Fibroblast of the aortic adventitia (primary cell): ENCODE data around the gene BMAL1. TPM values are rescaled to one million over a fixed set of nuclear protein-coding genes. Genes with fewer than 3 reads are reported as not detected.

Source experiments
- DNase-seq: peaks from one replicate; pipeline ENCODE4 v3.0.0-alpha.2; 2010; ENCODE audit warnings: low read depth
- H3K4me3 ChIP-seq: 2 replicates; pipeline ENCODE4 v1.5.1; 2011; ENCODE audit warnings: low read depth, mild to moderate bottlenecking, control low read depth, low read length, moderate library complexity
- total RNA-seq: library from RNA; depleted of rRNA; stranded (reverse); fragments of >200 nt; gene quantifications from 2 replicates; pipeline ENCODE4 v1.2.3, GENCODE V29; 2012; ENCODE audit warnings: low replicate concordance
- TF ChIP-seq, protein P1 (sequence below): IDR thresholded peaks from 2 replicates; pipeline ENCODE4 v1.5.1; 2011; ENCODE audit warnings: mild to moderate bottlenecking, low read length, control low read depth, inconsistent platforms; ENCODE audit not compliant: insufficient read depth

BMAL1 gene
- total RNA-seq, 1 donor: 5.5 TPM

- TF ChIP-seq, protein P1, sequence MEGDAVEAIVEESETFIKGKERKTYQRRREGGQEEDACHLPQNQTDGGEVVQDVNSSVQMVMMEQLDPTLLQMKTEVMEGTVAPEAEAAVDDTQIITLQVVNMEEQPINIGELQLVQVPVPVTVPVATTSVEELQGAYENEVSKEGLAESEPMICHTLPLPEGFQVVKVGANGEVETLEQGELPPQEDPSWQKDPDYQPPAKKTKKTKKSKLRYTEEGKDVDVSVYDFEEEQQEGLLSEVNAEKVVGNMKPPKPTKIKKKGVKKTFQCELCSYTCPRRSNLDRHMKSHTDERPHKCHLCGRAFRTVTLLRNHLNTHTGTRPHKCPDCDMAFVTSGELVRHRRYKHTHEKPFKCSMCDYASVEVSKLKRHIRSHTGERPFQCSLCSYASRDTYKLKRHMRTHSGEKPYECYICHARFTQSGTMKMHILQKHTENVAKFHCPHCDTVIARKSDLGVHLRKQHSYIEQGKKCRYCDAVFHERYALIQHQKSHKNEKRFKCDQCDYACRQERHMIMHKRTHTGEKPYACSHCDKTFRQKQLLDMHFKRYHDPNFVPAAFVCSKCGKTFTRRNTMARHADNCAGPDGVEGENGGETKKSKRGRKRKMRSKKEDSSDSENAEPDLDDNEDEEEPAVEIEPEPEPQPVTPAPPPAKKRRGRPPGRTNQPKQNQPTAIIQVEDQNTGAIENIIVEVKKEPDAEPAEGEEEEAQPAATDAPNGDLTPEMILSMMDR: no peak
- H3K4me3 ChIP-seq: no peak overlapping the region
- DNase-seq: no peak
Observed at GRCh38 chr11:13294178-13294577, 16.6 kb downstream of the BMAL1 start.

- H3K4me3 ChIP-seq: no peak overlapping the region
- TF ChIP-seq, protein P1: no peak
- no peak for DNase-seq
Observed at GRCh38 chr11:13294771-13295579, 17.4 kb downstream of the BMAL1 start.

GRCh38 chr11:13297308-13297916, 19.8 kb downstream of the BMAL1 start:
- DNase-seq: no peak
- no peak overlapping the region for H3K4me3 ChIP-seq
- TF ChIP-seq, protein P1: no peak

DNA sequence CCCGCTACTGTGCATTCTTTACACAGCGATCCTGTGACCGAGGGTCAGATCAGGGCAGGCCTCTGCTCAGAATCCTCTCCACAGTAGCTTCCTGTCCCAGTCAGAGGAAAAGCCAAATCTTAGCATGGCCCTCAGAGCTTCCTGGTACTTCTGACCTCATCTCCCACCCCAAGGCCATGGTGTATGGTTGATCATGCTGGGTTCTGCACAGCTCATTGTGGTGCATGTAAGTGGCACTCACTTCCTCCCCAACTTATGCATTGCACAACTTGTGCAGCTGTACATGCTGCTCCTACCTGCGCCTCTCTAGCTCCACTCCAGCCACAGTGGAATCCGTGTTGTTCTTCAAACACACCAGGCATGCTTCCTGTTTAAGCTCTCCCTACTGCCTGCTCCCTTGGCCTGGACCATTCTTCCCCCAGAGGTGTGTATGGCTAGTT, 20.3 kb downstream of the BMAL1 start:
- TF ChIP-seq, protein P1: no peak
- DNase-seq: no peak
- H3K4me3 ChIP-seq: no peak overlapping the region

DNA sequence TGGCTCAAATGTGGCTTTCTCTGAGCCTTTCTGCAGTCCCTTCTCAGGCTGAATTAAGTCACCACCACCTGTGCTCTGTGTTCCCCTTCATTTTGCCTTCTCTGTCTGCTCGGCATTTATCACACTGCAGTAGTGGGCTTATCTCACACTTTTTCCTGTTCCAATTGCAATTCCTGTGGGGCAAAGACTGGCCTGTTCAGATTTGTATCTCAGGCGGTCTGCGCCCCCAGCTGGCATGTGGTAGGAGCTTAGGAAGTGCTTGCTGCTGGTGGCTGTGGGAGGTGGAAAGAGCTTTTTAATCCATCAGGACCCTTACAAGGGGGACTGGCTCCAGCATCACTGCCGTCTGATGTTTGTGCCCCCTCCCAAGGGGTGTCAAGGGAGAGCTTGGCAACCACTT, 21.2 kb downstream of the BMAL1 start:
- DNase-seq: no peak
- TF ChIP-seq, protein P1: no peak
- H3K4me3 ChIP-seq: no peak overlapping the region

DNA sequence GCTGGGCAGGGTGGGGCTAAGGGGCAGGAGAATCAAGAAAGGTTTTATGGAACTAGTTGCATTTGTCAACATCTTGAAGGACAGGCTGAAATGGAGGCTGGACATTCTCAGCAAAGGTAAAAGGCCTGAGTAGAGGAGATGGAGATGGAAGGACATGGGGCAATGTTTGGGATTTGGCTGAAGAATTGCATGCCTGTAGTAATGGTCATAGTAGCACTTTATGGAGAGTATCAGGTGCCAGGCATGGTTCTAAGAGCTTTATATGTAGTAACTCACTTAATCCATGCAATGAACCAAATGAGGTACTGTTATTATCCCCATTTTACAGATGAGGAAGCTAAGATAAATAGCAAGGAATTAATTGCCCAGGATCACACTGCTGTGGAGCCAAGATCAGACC, 23.9 kb downstream of the BMAL1 start:
- DNase-seq: no peak
- no peak overlapping the region for H3K4me3 ChIP-seq
- TF ChIP-seq, protein P1: no peak
